ENCODE measurements around the gene KLRF2.
"Not testable (repeated sequence)": the region's sequence is repeated elsewhere in the genome, so short reads cannot be mapped to it uniquely, and the experiment has no call there.

Gene KLRF2, protein sequence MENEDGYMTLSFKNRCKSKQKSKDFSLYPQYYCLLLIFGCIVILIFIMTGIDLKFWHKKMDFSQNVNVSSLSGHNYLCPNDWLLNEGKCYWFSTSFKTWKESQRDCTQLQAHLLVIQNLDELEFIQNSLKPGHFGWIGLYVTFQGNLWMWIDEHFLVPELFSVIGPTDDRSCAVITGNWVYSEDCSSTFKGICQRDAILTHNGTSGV

DNA sequence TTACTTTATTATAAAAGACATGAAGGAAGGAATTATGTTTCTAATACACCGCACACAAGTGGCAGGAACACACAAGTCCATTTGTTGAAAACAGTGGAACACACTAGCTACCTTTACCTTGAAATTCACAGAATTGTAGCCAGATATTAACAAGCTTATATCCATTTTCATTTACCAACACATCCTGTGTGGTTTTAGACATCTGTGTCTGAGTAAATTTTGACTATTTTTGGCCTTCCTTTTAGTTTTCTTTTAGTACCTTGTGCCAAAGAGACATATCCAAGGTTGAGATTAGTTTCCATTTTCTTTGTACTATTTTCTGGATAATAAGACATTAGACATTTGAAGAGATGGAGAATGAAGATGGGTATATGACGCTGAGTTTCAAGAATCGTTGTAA, at the start of gene KLRF2:
Gene KLRF2, plus strand, starts transcription at position 244 of the 400 bp plus-strand sequence. Its CDS starts 107 bp downstream, at position 351.
- DNase-seq (ENCODE audit: low spot score) (no peak), FAIRE-seq (no peak)

DNA sequence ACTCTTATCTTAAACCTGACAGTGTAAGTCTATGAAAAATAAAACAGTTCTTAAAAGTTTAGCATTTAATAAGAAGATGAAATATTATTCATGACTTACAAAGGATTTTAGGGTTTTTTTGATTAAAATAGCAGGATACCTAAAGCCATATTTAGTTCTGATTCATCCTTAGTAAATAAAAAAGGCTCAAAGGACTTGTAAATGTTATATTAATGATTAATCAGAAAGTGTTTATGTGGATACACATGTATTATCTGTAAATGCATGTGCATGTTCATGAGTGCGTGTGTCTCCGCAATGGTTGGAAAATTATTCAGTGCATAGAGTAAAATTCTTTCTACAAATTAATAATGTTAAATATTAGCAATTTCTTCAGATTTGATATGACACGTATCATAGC, 49.6 kb upstream of the KLRF2 start:
- DNase-seq (ENCODE audit: low spot score) (no peak), FAIRE-seq (no peak)

DNA sequence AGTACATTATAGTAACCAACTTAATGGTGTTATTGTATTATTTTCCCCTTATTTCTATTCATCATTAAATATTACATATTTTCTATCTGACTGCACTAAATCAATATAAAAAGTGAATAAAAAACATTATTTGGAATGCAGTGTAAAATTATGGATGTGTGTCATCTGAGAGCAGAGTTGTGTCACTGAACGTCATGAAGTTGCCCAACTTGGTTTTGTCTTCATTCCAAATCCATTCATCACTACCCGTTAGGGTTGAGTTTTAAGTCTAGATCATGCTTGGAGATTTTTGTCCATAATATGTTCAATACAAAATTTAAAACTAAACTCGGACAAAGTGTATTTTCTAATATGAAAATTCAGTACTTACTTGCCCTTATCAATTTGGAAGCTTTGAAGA, 37.9 kb upstream of the KLRF2 start:
- no peak for DNase-seq (ENCODE audit: low spot score)
- FAIRE-seq, result no peak

DNA sequence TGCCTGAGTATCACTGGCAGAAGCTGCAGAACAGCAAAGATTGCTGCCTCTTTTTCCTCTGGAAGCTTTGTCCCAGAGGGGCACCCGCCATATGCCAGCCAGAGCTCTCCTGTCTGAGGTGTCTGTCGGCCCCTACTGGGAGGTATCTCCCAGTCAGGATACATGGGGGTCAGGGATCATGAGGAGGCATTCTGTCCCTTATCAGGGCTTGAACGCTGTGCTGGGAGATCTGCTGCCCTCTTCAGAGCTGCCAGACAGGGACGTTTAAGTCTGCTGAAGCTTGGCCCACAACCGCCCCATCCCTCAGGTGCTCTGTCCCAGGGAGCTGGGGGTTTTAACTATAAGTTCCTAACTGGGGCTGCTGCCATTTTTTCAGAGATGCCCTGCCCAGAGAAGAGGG, 32.4 kb upstream of the KLRF2 start:
- no peak for DNase-seq (ENCODE audit: low spot score)
- no peak for FAIRE-seq

DNA sequence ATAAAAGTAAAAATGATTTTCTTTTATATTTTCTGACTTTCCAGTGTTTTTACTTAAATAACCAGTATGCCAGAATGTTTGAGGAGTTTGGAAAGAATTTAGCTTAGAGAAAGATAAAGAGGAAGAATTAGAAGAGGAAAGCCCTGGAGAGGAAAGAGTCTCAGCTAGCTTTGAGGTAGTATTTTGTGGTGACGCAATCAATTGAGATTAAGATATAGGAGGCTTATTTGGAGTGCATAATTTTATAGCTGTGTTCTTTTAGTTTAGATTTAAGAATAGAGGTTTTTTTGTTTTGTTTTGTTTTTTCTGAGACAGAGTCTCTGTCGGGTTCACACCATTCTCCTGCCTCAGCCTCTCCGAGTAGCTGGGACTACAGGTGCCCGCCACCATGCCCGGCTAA, 30.2 kb upstream of the KLRF2 start:
- no peak for FAIRE-seq
- no peak for DNase-seq (ENCODE audit: low spot score)

DNA sequence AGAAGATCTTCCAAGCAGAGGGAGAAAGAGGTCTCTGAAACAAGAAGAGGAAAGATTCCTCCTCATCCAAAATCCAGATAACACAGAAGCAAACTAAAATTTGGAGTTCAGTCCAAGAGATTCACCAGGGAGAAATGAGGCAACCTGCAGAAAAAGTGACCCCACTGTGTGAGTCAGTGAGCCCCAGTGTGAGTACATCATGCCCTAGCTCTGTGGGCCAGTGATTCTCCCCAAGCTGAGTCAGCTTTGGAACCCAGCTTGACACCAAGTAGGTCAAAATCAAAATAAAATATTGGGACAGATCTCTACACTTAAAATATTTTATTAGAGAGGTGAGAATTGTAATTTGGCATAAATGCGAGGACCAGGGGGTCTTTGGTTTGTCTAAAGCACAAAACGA, 29.4 kb upstream of the KLRF2 start:
- FAIRE-seq, result no peak

DNA sequence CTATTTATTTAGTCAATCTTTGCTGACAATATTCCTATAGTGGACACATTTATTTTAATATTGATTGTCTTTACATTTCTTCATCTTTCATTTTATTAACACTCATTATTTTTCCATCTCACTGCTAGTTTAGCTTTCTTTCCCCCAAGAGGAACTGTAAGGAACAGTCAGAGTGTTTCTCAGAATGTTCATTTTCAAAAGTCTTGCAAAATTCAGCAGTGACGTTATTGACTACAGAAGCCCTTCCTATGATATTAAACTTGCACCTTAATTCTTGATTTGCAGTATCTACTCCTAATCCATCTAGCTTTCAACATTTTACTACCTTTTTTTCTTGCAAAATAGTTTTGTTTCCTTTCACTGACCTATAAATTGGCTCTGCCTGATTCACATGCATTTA, 25.1 kb upstream of the KLRF2 start:
- no peak for FAIRE-seq
- no peak for DNase-seq (ENCODE audit: low spot score)

More for the DNA sequence above, 29.4 kb upstream of the KLRF2 start:
- DNase-seq (ENCODE audit: low spot score), result no peak

DNA sequence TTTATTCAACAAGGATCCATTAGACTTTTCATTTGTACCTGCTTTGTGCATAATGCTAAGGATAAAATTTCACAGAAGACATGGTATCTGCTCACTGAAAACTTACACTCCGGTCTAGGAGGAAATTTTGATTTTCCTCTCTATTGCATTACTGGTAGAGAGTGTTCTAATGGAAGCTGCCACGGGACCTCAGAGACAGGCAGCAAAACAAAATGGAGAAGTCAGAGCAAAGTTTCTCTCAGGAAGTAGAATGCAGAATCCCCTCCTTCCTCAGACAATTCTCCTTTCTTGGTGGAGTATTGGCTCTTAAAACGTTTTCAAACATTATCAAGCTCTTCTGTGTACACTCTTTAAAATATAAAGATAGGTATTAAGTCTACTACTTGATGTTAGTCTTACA, 24.4 kb upstream of the KLRF2 start:
- FAIRE-seq, result no peak

DNA sequence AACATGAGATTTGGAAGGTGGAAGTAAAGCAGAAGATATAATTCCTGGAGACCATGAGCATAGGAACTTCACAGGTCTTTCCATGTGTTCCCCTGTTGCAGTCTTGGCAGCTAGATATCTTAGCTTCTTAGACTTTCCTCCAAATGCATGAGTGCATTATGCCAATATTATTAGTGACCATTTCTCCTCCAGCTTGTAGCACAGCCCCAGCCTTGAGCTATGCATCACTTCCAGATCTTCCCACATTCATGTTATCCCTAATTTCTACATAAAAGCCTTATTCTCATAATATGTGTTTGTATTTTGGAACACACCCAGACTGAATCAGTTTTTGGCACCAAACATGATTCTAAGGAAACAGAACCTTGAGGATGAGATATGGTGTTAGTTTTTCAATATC, 23.2 kb upstream of the KLRF2 start:
- no peak for FAIRE-seq
- DNase-seq (ENCODE audit: low spot score), result no peak

More for the DNA sequence above, 24.4 kb upstream of the KLRF2 start:
- DNase-seq (ENCODE audit: low spot score), result no peak

DNA sequence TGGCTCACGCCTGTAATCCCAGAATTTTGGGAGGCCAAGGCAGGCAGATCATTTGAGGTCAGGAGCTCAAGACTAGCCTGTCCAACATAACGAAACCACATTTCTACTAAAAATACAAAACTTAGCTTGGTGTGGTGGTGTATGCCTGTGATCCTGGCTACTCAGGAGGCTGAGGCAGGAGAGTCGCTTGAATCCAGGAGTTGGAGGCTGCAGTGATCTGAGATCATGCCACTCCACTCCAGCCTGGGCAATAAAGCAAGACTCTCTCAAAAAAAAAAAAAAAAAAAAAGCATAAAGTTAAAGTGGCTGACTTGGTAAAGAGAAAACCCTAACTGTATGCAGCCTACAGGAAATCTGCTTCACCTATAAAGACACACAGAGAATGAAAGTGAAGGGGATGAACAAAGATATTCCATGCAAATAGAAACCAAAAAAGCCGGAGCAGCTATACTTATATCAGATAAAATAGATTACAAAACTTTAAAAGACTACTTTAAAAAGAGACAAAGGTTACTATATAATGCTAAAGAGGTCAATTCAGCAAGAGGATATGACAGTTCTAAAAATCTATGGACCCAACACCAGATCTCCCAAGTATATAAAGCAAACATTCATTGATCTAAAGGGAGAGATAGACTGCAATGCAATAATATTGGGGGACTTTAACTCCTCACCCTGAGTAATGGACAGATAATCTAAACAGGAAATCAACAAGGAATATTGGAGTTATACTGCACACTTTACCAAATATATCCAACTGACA, 16.2 kb upstream of the KLRF2 start:
- FAIRE-seq (no peak), DNase-seq (ENCODE audit: low spot score) (no peak)

DNA sequence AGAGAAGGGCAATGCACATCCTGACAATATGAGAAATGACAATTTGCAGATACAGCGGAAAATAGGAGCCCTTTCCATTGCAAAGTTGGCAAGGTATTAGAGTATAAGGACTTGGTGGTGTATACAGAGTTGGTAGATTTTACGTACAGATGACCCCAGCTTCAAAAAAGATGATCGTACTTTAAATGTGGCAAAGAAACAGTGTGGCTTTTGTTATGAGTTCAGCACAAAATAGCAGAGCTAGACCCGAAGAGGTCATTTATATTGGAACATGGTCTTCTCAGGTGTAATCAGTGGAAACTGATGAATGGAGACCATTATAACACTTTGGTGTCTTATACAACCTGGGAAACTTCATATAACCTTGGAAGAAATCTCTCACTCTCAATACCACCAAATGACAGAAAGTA, 14.4 kb upstream of the KLRF2 start:
- no peak for FAIRE-seq
- no peak for DNase-seq (ENCODE audit: low spot score)

DNA sequence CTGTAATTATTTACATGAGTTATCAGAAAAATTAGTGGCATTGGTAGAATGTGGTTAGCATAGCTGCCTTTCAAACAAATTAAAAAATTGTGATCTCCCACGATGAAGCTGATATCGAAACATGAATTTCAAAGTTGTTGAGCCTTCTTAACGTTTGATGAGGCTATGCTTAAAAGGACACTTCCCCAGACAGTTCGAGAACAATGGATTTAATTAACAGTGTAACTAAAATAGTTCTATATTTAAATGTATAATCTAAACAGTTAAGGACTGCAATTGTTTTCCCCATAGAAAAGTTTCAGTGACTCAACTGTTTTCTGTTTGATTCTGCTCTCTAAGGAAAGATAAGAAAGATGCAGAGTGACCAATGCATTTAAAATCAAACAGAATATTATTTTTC, 13.8 kb upstream of the KLRF2 start:
- no peak for DNase-seq (ENCODE audit: low spot score)

DNA sequence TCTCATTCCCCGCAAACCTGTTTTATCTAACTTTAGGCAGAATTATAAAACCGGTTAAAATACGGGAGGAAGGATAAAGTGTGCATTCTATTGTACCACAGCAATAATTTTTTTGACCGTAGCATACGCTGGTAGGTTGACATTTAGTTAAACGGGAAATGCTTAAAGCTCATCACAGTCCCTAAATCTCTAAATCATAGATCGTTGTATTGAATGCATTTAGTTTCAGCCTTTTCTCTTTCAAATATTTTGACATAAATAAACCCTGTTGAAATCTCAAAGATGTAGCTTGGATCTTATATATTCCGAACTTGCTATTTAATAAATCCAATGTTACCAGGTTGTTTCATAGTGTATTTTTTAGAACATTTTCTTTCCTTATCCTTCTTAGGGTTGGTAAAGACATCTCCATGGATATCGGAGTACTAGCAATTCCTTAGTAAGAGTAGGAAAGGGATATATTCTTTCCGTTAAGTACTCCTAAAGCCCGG, 12.9 kb upstream of the KLRF2 start:
- peak; percentile 24 for DNase-seq (ENCODE audit: low spot score)
- FAIRE-seq, result no peak

More for the DNA sequence above, 13.8 kb upstream of the KLRF2 start:
- FAIRE-seq, result no peak

DNA sequence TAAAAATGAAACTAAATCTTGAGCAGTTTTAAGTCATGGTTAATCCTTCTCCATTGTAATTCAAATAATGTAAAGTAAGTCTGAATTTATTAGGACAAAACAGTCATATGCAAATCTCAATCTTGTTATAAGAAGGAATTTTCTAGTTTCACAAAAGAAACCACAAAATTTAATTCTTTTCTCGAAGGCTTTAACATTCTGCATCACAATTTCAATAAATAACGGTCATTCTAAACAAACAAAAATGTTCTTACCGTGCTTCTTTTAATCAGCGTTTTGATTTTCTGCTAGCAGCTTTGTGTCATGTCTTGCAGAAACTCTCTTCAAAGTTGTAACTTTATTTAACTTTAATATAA, 12.4 kb upstream of the KLRF2 start:
- no peak for DNase-seq (ENCODE audit: low spot score)
- FAIRE-seq, result no peak

DNA sequence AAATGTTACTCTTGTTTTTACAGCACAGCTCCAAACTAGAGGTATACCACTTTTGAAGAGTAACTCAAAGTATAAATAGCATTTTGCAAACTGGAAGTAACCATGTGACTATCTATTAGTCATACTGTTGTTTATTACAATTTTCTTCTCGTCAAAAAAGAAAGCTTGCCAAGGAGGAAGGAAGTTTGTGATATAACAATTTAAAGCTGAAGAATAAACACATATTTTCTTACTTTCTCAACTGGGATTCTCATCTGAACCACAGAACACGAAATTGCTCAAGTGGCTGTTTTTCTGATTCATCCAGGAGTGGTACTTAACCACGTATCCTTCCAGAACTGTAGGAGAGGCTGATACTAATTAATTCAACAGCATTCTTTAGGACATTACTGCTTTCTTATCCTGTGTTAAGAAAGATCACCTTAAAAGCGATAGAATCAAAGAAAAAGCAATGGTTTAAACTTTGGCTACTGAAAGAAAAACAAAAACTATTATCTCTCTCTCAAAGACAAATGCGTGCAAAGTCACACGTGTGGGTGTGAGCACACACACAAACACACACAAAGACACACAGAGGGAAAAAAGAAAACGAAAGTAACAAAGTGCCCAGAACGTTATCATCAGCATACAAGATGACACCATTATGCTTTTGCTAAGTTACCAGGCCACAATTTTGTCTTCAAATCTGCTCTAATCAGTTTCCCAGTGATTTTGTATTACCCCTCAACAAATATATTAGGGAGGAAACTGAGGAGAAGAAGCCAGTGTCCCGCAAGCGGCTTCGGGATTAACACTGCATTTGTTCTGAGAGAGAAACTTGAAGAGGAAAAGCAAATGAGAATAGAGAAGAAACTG, 11.8 kb upstream of the KLRF2 start, which contains the start of gene CLEC2B:
Gene CLEC2B, minus strand, starts transcription at position 48 of the 855 bp plus-strand sequence.
- DNase-seq (ENCODE audit: low spot score) (peak; percentile 47), FAIRE-seq (peak; percentile 65)

DNA sequence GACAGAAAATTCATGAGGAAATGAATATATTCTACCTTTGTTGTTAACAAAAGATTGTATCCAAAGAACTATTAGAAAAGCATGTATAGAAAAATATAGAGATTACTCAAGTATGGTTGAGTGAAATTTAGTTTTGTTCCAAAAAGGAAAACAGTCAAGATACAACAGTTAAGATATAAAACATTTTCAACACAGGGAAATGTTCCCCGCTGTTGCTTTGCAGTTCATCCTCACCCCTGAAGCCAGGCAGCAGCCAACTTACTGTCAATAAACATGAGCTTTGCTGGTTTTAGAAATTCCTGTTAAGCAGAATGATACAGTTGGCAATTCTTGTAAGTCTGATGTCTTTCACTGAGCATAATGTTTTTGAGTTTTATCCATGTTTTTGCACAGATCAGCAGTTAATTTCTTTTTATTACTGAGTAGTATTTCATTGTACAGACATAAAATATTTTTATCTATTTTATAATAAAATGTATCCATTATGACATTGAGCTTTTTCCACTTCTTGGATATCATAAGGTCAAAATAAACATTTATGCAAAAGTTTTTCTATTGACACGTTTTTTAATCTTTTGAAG, 10.9 kb upstream of the KLRF2 start:
- no peak for DNase-seq (ENCODE audit: low spot score)
- no peak for FAIRE-seq

DNA sequence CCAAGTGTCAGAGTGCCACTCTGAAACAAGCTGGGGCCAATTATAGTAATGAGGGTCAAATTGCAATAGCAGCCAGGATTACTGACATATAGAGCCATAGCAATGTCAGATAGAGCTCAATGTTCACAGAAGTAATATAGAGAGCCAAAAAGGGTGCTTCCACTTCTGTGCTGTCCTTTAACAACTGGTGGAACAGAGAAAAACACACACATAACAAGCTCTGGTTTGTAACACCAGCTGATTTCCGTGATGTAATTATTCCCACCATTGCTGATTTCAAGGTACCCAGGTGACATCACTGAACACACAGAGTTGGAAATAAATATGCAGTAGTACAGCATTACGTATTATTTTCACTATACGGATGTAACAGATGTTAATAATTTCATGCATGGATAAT, 9.1 kb upstream of the KLRF2 start:
- DNase-seq (ENCODE audit: low spot score), result no peak
- no peak for FAIRE-seq

DNA sequence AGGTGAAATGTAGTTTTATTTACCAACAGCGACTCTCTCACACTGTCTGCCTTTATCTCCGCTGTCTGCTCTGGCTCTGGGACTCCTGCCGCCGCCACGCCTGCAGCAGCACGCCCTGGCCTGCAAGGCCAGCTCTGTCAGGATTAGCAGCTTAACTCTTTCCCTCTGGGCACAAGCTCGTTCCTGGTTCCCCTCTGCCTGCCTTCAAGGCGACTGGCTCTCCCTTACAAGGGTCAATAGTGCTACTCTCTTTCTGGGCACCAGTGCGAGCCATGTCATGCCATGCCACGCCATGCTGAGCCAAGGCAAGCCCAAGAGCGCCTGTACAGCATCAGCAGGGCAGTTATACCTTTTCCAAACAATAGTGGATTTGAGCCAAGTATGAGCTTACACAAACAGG, 8.5 kb upstream of the KLRF2 start:
- DNase-seq (ENCODE audit: low spot score) (no peak), FAIRE-seq (no peak)

DNA sequence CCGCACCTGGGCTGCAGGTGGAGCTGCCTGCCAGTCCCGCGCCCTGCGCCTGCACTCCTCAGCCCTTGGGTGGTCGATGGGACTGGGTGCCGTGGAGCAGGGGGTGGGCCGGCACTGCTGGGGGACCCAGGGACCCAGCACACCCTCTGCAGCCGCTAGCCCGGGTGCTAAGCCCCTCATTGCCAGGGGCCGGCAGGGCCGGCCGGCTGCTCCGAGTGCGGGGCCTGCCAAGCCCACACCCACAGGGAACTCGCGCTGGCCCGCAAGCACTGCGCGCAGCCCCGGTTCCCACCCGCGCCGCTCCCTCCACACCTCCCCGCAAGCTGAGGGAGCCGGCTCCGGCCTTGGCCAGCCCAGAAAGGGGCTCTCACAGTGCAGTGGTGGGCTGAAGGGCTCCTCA, 5.2 kb upstream of the KLRF2 start:
- DNase-seq (ENCODE audit: low spot score); FAIRE-seq: not testable (repeated sequence)

DNA sequence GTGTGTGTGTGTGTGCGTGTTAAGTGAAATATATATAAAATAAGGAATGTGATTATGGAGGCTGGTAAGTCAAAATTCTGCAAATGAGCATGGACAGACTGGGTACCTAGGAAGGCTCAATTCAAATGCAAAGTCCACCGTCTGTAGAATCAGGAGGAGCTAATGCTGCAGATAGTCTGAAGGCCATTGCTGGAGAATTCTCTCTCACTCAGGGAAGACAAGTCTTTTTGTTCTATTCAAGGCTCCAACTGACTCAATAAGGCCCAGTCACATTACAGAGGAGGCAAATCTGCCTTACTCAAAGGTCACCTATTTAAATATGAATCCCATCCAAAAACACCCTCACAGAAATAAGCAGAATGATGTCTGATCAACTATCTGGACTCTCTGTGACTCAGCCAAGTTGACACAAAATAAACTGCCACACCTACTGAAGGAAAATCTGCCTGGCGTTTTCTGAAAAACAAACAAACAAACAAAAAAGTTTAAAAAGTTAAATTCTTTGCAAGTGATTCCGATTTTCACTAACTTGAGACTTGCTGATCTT, 684 bp upstream of the KLRF2 start:
- DNase-seq (ENCODE audit: low spot score) (no peak), FAIRE-seq (no peak)

DNA sequence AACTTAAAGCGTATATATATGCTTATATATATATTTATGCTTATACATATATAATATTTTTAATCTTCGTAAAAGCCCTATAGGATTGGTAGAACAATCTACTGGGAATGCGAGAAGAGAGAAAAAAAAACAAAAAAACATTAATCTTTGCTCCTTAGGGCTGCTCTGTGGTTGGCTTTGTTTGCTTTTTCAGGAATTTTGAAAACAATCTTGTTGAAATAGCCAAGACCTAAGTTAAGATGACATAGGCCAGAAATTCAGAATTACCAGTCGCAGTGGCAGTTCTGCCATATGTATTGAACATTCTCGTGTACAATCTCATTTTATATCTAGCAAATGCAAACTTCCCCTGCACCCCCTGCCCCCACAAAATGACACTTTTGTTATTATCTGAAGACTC, 699 bp downstream of the KLRF2 start:
- FAIRE-seq (no peak), DNase-seq (ENCODE audit: low spot score) (no peak)

Measured in RCC 7860 (cell line).